NCI-H2196 treated with DMSO at 0.1 percent for 48 hours (cell line): ENCODE results near the gene TRIM38.
"Not testable (repeated sequence)": the region's sequence is repeated elsewhere in the genome, so short reads cannot be mapped to it uniquely, and the experiment has no call there.

Experiments used
- DNase-seq: peaks from one replicate; lab custom pipeline; 2025; ENCODE audit not compliant: unreplicated experiment; lab: John Stamatoyannopoulos, UW

Gene TRIM38

GRCh38 chr6:26003102-26003694 is 40.6 kb downstream of the TRIM38 start:
- no peak for DNase-seq

GRCh38 chr6:26006086-26006939 is 43.7 kb downstream of the TRIM38 start:
- DNase-seq = no peak

- not testable (repeated sequence) for DNase-seq
Observed at GRCh38 chr6:26006940-26007305, 44.3 kb downstream of the TRIM38 start.

GRCh38 chr6:26008470-26008869 is 45.9 kb downstream of the TRIM38 start:
- DNase-seq = no peak

- DNase-seq = no peak
Observed at GRCh38 chr6:26009817-26010216, 47.2 kb downstream of the TRIM38 start.

- no peak for DNase-seq
Observed at GRCh38 chr6:26012061-26012460, 49.5 kb downstream of the TRIM38 start.

- DNase-seq = not testable (repeated sequence)
Observed at GRCh38 chr6:26014386-26014785, 51.8 kb downstream of the TRIM38 start.

GRCh38 chr6:26016245-26016962 is 53.8 kb downstream of the TRIM38 start:
- DNase-seq = no peak

GRCh38 chr6:26016963-26017631 is 54.5 kb downstream of the TRIM38 start:
- DNase-seq = no peak

- no peak for DNase-seq
Observed at GRCh38 chr6:26017632-26017966, 55.0 kb downstream of the TRIM38 start.

- DNase-seq = no peak
Observed at GRCh38 chr6:26019261-26019830, 56.7 kb downstream of the TRIM38 start.

- DNase-seq = no peak
Observed at GRCh38 chr6:26019967-26020328, 57.3 kb downstream of the TRIM38 start.

- DNase-seq = peak; percentile 80
Observed at GRCh38 chr6:26020329-26021000, 57.9 kb downstream of the TRIM38 start.

- no peak for DNase-seq
Observed at GRCh38 chr6:26021001-26021349, 58.4 kb downstream of the TRIM38 start.

- peak; percentile 93 for DNase-seq
Observed at GRCh38 chr6:26021350-26022131, 58.9 kb downstream of the TRIM38 start.

GRCh38 chr6:26022132-26022472 is 59.5 kb downstream of the TRIM38 start:
- peak; percentile 70 for DNase-seq

- no peak for DNase-seq
Observed at GRCh38 chr6:26022737-26023136, 60.1 kb downstream of the TRIM38 start.

- DNase-seq = no peak
Observed at GRCh38 chr6:26024651-26025046, 62.0 kb downstream of the TRIM38 start.

- no peak for DNase-seq
Observed at GRCh38 chr6:26025047-26025893, 62.7 kb downstream of the TRIM38 start.
